Activated CD4-positive, alpha-beta T cell treated with anti-CD3 and anti-CD28 coated beads, Interleukin-2, Interleukin-4, amounts not matched to agents 100 ng/mL and 50 ng/mL, durations not matched to agents 16 hours and 8 hours (primary cell): ENCODE data around the gene ACBD3.

Experiments
- DNase-seq: peaks from one replicate; pipeline ENCODE4 v3.0.0-alpha.2; 2020; ENCODE audit warnings: low spot score

The ACBD3 gene

GRCh38 chr1:226201029-226201593 is 14.6 kb upstream of the ACBD3 start:
- DNase-seq, result no peak

- no peak for DNase-seq
Observed at GRCh38 chr1:226199971-226200370, 13.4 kb upstream of the ACBD3 start.

GRCh38 chr1:226195144-226195543 is 8.6 kb upstream of the ACBD3 start:
- DNase-seq, result no peak

- no peak for DNase-seq
Observed at GRCh38 chr1:226187380-226187779, 839 bp upstream of the ACBD3 start.

- no peak for DNase-seq
Observed at GRCh38 chr1:226187019-226187322, 430 bp upstream of the ACBD3 start.

- DNase-seq, result no peak
Observed at GRCh38 chr1:226185141-226186036, 1.2 kb downstream of the ACBD3 start.

- no peak for DNase-seq
Observed at GRCh38 chr1:226181996-226182714, 4.4 kb downstream of the ACBD3 start.

- DNase-seq, result no peak
Observed at GRCh38 chr1:226176870-226177269, 9.7 kb downstream of the ACBD3 start.

GRCh38 chr1:226172589-226172988 is 14.0 kb downstream of the ACBD3 start:
- no peak for DNase-seq

- DNase-seq, result no peak
Observed at GRCh38 chr1:226166341-226166740, 20.2 kb downstream of the ACBD3 start.

- no peak for DNase-seq
Observed at GRCh38 chr1:226164154-226164553, 22.4 kb downstream of the ACBD3 start.

- DNase-seq, result no peak
Observed at GRCh38 chr1:226162898-226163297, 23.6 kb downstream of the ACBD3 start.

- DNase-seq, result no peak
Observed at GRCh38 chr1:226158983-226159382, 27.6 kb downstream of the ACBD3 start.

- no peak for DNase-seq
Observed at GRCh38 chr1:226158457-226158856, 28.1 kb downstream of the ACBD3 start.

- no peak for DNase-seq
Observed at GRCh38 chr1:226157761-226158316, 28.7 kb downstream of the ACBD3 start.

GRCh38 chr1:226154593-226154992 is 31.9 kb downstream of the ACBD3 start:
- no peak for DNase-seq

GRCh38 chr1:226149806-226150205 is 36.7 kb downstream of the ACBD3 start:
- no peak for DNase-seq

GRCh38 chr1:226148121-226148648 is 38.4 kb downstream of the ACBD3 start:
- DNase-seq, result no peak

- no peak for DNase-seq
Observed at GRCh38 chr1:226144045-226144444, 42.5 kb downstream of the ACBD3 start.

GRCh38 chr1:226135709-226136108 is 50.8 kb downstream of the ACBD3 start:
- no peak for DNase-seq

- DNase-seq, result no peak
Observed at GRCh38 chr1:226135059-226135651, 51.4 kb downstream of the ACBD3 start.
